HG02852 (cell line): ENCODE measurements around the gene THSD4.
"Not testable (repeated sequence)": the region's sequence is repeated elsewhere in the genome, so short reads cannot be mapped to it uniquely, and the experiment has no call there.

Source experiments
- ATAC-seq: cut with Tn5 transposase; IDR thresholded peaks from one replicate; pipeline ENCODE4 v1.9.1; 2021; ENCODE audit warnings: mild to moderate bottlenecking, moderate library complexity; ENCODE audit not compliant: unreplicated experiment

Gene THSD4

DNA sequence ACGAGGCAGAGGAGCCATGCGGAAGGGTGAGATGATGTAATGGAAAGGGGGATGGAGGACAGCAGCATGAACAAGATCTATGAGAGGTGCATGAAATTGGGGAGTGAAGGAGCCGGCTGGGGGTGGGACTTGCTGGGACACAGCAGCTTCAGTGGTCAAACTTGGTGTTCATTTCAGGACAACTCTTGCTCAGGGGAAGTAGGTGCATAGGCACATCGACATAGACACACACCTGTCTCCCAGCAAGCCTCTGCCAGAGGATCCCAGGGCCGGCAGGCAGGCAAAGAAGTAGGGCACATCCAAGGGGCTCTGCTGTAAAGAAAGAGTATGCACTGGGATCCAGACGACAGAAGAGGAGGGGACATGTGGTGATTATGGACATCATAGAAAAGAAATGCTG, 582.0 kb downstream of the THSD4 start:
- ATAC-seq = no peak

DNA sequence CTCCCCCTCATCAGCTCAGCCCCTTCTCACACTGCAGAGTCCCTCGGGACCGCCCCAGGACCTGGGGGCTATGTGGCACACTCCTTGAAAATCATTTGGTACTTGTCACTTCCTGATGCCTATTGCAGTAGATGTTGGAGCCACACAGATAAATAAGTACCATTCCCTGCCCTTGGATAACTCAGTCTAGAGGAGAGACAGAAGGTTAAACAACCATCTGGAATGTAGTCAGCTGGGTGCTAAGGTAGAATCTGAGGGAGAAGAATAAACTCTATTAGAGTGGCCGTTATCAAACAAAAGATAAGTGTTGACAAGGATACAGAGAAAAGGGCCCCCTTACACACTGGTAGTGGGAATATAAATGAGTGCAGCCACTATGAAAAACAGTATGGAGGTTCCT, 582.8 kb downstream of the THSD4 start:
- no peak for ATAC-seq

DNA sequence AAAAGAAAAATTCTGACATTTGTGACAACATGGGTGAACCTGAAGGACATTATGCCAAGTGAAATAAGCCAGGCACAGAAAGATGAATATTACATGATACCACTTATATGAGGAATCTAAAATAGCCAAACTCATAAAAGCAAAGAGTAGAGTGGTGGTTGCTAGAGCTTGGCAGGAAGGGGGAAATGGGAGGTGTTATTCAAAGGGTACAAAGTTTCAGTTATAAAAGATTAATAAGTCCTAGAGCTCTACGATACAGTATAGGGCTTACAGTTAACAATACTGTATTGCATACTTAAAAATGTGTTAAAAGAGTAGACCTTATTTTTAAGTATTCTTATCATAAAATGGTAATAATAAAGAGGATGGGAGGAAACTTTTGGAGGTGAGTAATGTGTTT, 583.5 kb downstream of the THSD4 start:
- no peak for ATAC-seq

DNA sequence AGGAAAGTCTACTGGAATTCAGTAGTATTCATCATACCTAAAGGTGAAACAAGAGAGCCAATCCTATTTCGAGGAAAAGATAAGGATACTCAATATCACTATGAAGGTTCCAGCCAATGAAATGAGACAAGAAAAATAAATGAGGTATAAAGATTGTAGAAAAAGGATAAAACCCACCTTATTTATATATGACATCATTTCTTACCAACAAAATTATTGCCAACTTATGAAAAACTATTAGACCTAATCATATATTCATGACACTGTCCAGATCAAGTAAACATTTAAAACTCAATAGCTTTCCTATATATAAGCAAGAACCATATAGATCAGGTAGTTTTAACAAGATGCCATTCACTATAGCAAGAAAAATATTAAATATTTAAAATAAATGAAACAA, 584.7 kb downstream of the THSD4 start:
- no peak for ATAC-seq

GRCh38 chr15:71701808-71702207, 586.5 kb downstream of the THSD4 start:
- no peak for ATAC-seq

DNA sequence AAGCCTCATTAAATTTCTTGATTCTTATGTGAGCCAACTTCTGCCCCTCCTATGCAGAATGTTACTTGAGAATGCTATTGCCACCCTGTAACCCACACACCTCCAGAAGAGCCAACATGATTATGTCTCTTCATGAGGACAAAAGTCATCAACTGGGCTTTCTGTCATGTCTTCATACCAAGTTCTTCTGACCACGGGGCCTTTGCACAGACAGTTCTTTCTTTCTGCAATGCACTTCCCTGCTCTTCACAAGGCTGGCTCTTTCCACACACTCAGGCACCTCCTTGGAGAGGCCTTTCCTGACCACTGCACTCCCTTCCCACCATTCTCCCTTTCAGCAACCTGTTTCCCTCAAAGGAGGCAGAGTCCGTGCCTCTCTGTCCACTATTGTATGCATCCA, 587.2 kb downstream of the THSD4 start:
- no peak for ATAC-seq

DNA sequence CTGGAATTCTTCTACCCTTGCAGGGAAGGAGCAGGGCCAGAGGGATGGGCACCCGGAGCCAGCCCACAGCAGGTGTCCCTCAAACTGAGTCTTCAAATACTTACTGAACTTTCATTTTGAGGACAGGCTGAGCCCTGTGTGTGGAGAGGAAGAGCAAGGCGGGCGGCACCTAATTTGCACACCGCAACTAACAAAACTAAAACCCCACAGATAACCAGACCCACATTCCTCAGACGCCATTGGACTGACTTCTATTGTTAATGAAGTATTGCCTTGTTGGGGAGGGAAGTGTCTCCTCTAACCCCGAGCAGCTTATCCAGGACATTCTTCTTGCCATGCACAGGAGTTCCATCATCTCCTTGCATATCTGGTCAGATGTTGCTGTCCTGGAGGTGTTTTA, 589.9 kb downstream of the THSD4 start:
- ATAC-seq = no peak

- ATAC-seq = no peak
Measured at GRCh38 chr15:71706461-71707229, 591.4 kb downstream of the THSD4 start.

DNA sequence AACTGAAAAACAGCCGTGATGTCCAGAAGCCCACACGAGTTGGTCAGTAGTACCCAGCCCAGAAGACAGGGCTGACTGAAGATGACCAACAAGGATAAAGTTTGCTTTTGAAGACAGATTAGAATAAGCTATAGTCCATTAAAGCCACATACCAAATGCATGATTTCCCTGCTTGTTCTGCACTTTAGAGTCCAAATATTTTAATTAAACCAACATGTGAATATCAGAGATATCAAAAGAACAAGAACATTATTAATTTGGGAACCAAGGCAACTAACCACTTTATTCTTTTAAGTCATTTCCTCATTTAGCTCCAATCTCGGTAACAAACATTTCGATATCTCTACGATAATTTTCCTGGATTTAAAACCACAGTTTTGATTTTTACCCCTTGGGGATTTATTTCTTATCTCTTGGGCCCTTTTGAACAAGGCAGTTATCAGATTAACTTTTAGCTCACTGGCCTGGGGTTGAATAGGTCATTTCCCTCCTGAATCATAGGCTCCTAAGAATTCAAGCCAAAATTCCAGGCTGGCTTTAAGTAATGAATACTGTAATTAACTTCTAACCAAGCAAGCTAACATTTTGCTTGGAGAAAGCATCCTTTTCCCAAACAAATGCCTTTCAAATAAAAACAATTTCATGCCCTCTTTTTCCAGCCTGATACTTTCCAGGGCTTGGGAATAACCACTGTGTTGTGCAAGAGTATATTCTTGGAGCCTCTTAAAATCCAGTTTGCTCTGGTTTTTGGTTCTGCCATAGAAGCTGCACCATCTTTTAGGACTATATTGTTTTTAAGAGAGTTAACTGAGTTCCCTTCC, 592.2 kb downstream of the THSD4 start:
- ATAC-seq = no peak

- no peak for ATAC-seq
Measured at GRCh38 chr15:71708051-71708429, 592.8 kb downstream of the THSD4 start.

- no peak for ATAC-seq
Measured at GRCh38 chr15:71708741-71709140, 593.5 kb downstream of the THSD4 start.

- ATAC-seq = no peak
Measured at GRCh38 chr15:71709808-71710418, 594.6 kb downstream of the THSD4 start.

- no peak for ATAC-seq
Measured at GRCh38 chr15:71712182-71712581, 596.9 kb downstream of the THSD4 start.

GRCh38 chr15:71713191-71713809, 598.0 kb downstream of the THSD4 start:
- ATAC-seq = no peak

GRCh38 chr15:71715914-71716313, 600.6 kb downstream of the THSD4 start:
- ATAC-seq = no peak

DNA sequence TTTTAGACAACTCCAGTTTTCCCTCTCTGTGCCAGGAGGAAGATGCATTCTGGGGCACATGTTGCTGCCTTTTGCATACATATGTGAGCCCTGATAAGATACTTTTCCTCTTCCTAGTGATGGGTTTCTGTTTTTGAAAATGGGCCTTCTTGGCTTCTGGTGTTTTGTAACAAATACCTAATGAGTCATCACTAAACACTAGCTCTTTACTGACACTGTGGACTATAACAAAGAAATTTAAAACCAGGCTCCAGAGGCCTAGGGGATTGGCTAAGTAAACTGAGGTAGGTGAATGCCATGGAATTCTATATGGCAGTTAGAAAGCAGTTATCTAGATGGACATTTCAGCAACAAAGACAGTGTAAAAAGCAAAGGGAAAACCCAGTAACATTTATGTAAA, 601.7 kb downstream of the THSD4 start:
- ATAC-seq = no peak

DNA sequence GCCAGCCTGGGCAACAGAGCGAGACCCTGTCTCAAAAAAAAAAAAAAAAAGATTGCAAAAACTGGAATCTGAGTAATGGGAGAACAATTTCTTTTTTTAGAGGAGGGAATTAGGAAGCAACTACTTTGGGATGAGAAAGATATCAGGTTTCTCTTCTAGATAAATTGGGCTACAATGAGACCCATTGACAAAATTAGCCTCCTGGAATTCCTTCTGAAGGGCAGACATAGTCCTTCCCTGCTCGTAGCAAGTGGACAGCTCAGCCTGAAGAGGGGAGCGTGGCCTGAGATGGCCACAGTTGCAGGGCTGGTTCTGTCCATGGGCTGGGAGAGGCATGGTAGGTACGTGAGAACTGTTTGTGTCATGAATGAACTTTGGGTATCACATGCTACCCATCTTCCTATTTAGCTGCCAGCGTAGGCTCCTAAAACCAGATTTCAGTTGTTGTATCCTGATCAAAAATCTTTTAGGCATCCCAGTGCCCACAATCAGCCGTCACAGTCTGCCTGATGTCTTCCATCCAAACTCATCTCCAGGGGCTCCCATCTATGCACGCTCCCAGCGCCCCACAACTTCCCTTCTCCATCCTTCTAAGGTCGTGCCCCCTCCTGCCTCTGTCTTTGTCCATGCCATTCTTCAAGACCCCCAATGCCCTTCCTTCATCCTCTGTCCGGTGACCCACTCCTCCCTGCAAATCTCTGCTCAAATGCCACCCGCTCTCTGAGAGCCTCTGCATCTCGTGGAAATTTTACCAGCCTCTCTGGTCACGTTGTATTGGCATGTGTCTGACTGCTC, 603.0 kb downstream of the THSD4 start:
- no peak for ATAC-seq

DNA sequence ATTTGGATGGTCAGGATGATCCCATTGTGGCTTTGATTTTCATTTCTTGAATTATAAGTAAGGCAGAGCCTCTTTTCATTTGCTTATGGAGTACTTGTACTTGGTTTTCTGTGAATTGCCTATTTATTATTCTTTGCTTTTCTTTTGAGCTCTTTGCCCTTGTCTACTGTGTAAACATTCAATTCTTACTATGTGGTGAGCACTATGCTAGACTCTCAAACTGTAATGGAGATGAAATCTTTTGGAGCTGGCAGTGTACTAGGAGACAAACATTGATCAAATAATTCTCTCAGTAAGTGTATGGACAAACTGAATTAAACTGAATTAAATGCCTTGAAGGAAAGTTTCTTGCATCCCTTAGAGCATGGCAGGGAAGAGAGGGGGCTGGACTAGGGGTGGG, 608.1 kb downstream of the THSD4 start:
- no peak for ATAC-seq

DNA sequence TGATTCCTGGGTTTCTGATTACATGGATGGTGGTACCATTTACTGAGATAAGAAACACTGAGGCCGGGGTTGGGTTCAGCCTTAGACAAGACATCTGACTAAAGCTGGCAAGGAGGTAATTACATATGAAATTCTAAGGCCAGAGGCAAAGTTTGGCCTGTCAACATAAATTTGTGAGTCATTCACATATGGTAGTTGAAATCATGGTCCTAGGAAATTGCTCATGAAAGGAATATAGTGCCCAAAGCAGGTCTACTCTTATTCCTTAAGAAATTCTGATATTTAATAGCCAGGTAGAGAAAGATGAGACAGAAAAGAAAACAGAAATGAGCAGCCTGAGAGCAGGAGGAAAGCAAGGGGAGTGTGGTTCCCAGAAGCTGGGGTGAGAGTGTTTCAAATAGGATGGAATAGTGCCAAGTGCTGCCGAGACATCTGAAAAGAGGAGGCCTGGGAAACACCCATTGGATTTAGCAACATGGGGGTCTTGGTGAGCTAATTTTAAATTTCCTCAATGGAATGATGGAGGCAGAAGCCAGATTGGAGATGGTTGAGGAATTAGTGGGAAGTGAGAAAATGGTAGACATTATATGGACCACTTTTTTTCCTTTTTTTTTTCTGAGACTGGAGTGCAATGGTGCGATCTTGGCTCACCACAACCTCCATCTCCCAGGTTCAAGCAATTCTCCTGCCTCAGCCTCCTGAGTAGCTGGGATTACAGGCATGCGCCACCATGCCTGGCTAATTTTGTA, 610.1 kb downstream of the THSD4 start:
- not testable (repeated sequence) for ATAC-seq

DNA sequence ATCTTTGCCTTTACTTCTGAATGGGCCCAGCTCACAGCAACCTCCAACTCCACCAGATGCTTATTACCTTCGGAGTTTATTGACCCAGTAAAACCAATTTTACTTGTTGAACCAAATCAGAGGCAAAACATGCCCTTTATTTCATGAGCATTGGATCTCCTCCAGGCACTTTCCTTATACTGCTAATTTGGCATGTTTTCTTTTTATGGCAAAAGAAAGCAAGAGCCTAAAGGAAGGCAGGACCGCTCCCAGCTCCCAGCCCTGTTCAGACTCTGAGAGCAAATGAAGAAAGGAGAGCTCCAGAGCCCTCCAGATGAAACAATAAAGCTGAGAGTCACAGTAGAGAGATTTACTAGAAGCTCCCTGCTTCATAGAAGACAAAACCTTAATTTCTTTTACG, 613.6 kb downstream of the THSD4 start:
- no peak for ATAC-seq
